Stimulated activated CD4-positive, alpha-beta T cell treated with anti-CD3 and anti-CD28 coated beads, Interleukin-15, amount 100 ng/mL, for 24 hours (primary cell): ENCODE measurements around the gene ITGB6.

ENCODE experiments used
- DNase-seq: peaks from one replicate; pipeline ENCODE4 v3.0.0-alpha.2; 2020

Gene ITGB6

DNA sequence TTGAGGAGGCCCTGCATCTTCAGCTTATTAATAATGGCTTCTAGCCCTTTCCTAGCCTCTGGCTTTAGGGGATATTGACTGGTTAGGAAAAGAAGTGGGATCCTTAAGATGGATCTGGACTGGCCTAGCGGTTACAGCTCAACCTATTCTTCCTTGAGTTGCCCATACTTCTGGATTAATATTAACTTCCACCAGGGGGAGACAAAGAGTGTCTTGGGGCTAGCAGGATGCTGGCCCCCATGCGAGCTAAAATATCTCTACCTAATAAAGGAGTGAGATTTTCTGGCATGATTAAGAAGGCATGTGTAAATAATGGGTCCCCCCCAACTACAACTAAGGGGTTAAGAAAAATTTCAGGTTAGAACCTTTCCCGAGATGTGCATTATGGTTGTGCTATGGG is 114.4 kb downstream of the ITGB6 start:
- no peak for DNase-seq

DNA sequence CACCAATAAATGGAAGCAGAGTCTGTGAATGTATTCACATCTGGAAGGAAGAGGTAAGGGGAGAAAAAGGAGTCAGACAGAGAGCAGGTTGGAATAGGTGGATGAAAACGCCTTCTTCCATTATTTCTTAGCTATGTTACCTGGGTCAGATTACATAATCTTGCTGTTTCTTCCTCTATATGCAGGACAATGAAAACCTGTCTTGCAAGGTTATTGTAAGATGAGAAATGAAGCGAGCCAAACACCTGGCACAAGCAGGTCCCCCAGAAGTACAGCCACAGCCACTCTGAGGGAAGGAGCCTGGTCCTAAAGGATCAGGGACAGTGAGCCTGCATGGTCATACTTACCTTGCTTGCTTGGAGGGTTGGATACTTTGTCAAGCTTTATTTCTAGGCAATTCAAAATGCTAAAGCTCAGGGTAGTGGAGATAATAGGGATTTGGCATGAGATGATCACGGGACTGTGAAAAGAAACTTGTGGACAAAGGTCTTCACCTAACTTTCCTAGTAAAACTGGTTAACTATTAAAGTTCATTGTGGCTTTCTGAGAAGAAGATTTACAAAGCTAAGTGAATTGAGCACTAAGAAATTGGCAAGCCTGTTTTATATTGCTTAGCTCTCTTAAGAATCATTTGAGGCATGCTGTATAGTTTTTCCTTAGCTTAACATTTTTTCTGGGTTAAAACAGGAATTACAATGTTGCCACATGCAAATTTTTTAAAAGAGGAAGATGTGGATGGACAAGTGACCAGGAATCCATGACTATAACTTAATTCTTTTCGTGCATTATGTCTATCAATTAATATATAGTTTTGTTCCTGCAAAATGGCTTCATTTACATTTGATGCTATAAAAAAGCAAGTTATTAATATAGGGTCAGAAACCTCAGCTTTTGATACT is 121.9 kb downstream of the ITGB6 start:
- no peak for DNase-seq

DNA sequence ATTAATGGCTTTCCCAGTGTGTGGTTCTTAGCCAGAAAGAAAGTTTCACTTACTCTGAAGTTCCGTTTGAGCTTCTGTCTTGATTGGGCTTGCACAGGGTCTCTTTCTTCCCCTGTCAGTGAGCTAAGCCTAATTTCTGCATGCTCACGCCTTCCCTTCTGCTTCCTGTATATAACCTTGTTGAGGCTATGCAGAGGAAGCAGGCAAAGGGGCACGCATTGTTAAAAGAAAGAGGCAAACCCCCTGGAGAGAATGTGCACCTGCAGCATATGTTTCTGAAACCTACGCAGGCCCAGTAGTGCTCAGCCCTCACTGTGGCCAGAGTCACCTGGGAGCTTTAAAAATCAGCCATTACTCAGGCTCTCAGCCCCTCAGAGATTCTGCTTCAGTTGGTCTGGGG is 123.2 kb downstream of the ITGB6 start:
- no peak for DNase-seq

DNA sequence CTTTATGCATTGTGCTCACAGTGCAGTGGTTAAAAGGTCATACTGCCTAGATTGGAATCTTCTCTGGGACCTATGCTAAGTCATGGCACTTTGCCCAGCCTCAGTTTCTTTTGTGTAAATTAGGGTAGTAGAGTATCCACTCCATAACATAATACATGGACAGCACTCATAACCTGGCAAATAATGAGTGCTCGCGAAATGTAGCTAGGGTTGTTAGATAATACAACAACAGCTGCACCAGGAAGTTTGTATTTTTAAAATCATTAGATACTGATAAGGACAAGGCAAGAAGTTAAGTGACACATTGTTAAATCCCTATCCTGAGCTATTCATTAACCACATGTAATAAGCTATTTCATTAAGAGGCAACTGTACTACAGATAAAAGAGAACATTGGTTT is 123.8 kb downstream of the ITGB6 start:
- DNase-seq, result no peak

DNA sequence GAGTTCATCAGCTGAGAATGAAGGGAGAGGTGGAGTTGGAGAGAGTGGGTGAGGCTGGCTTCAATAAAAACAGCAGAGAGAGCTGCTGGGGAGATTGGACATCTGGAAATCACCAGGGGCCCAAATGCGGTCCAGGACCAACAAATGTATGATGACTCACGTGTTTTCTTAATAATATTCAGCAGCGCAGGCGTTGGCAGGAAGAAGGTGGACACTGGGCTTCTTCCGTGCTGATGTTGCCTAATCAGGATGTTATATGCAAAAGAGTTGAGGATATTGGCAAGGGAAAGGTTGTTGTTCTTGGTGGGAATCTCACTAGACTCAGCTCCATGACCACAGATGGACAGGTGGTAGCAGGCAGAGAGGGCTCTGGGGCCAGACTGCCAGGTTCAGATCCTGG is 124.9 kb downstream of the ITGB6 start:
- DNase-seq, result no peak

DNA sequence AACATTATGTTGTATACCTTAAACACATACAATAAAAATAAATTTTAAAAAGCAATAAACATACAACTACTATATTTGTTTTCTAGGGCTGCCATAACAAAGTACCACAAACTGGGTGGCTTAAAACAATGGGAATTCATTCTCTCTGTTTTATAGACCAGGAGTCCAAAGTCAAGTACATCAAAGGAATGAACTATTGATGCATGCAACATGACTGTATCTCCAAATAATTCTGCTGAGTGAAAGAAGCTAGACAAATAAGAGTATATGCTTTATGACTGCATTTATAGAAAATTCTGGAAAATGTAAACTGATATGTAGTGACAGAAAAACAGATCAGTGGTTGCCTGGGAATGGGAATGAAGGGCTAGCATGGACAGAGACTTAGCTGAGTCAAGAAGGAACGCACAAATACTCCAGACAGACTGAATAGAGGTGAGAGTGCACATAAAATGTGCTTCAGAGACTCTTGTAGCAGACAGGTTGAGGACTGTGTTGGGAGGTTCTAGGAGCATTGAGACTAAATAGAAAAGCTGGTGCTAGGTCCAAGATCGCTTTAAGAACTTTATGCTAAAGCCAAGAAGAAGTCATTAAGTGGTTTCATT is 126.7 kb downstream of the ITGB6 start:
- no peak for DNase-seq

DNA sequence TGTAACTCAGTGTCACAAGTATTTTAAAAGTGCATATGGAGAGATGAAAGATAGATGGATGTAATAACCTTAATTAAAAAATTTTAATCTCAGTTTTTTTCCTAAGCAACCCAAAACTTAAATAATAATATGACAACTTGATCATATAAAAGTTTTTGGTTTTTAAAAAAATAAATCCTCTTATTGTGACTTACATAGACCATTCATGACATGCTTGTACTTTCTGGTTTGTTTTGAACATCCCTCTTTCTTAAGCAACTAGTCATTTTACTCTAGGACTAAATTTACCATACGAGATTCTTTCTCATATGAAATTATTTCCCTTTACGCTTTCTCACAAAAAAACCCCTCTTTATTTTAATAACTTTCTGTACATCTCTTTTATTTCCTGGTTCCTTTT is 131.2 kb downstream of the ITGB6 start:
- DNase-seq, result no peak

DNA sequence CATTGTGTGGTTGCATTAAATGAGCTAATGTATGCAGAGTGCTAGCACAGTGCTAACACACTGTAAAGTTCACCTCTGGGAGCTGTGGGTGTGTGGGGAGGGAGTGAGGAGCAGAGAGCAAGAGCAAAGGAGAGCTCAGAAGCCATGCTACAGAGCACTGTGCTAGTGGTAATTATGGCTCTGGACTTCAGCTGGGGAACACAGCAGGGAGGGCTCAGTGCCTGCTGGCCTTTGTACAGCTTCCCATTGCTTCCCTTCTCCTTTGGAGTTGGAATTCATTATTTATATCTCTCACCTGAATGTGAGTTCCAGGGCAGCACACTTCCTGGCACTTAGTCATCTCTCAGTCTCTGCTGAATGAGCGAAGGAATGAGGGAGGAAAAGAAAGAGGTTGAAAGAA is 135.2 kb downstream of the ITGB6 start:
- no peak for DNase-seq

DNA sequence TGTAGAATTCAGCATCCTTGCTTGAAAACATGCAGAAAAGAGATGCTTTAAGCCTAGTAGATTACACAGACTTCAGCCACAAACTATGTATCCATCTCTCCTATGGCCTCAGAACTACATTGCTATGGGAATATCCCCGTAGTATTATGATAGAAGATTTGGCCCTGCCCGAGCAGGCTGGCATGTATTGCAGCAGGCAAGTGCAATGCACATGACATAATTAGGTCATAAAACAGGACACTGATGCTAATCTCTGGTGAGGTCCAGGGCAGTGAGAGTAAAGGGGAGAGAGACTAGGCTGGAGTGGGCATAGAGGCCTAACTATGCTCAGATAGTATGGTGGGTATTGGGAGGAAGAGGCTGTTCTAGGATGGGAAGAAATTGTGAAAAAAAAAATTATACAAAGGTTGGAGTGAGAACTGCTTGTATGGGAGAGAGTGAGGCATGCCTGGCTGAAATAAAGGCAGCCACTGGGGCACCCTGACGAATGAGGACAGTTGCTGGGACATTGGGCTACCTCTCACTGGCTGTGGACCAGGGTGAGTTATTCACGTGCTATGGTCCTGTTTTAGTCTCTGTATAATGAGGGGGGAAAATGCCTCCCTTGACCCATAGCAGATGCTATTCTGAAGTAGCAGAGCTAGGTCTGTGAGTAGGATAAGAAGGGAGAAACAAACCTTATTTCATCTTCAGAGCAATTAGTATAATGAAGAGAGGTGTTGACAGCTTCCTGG is 136.0 kb downstream of the ITGB6 start:
- no peak for DNase-seq

DNA sequence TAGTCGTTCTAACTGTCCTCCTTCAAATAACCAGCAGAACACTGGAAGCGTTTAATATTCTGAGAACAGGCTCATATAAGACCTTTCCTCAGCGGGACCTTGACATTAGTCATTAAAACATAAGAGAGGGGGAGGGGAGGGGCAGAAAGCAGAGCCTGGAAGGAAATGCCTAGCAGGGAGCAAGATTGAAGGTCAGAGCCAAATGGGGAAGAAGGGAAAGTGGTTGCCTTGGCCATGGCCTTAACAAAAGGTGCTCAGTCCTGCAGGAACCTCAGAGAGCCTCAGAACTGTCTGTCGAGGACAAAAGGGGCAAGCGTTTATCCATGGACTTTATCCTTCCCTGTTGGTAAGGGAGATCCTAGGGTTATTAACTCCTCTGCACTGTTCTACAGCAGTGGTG is 136.8 kb downstream of the ITGB6 start:
- no peak for DNase-seq

DNA sequence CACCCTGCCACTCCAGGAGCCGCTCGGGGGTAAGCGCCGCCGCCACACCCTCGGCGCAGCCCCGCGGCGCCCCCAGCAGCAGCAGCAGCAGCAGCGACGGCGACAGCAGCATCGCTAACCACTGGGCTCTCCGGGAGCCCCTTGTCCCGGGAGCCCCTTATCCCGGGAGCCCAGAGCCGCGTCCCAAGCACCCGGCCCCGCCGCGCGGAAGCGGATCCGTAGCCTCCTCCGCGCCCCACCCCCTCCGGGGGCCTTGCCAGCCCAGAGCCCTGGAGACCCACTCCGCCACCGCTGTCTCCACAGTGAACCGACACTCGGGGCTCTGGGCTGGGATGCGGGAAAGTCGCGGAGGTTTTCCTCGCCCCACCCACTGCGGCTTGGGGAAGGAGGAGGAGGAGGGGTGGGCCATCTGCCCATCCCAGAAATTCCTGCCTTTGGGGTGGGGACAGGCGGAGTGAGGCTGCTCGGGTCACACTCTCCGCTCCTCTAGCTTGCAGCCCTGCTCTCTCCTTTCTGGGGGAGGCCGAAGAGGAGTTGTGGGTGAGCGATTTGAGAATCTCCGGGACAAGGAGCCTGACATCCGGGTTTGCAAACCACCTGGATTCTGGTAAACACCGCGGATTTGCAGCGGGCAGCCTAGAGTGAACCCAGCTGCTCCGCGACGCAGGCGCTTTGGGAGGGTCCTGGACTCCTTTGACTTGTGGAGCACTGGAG is 137.6 kb downstream of the ITGB6 start, which contains the start of gene PLA2R1:
Gene PLA2R1, minus strand, starts transcription at position 324 of the 714 bp plus-strand sequence. Its CDS starts 212 bp downstream, at position 112.
- DNase-seq, result peak; percentile 31

DNA sequence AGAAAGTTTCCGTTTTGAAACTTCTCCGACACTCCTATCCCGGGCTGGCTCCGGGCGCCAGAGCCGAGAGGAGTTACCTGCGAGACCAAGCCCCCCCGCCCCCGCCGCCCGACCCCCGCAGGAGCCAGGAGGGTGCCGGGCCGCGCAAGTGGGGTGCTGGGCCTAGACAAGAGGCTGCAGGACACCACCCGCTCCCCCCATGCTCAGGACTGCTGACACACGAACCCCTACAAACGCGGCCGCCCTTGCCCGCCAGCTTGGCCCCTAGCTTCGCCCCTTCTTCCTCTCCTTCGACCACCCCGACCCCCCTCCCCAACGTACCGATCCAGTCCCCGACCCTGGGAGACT is 138.2 kb downstream of the ITGB6 start:
- no peak for DNase-seq

DNA sequence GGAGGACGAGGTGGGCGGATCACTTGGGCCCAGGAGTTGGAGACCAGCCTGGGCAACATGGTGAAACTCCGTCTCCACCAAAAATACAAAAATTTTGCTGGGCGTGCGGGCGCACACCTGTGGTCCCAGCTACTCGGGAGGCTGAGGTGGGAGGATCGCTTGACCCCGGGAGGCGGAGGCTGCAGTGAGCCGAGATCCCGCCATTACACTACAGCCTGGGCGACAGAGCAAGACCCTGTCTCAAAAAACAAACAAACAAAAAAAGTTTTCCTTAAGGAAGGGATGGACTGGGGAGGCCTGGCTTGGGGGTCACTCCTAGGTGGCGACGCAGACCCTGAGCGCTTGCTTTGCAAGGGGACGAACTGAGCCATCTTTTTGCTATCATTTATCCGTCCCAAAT is 138.5 kb downstream of the ITGB6 start:
- no peak for DNase-seq

DNA sequence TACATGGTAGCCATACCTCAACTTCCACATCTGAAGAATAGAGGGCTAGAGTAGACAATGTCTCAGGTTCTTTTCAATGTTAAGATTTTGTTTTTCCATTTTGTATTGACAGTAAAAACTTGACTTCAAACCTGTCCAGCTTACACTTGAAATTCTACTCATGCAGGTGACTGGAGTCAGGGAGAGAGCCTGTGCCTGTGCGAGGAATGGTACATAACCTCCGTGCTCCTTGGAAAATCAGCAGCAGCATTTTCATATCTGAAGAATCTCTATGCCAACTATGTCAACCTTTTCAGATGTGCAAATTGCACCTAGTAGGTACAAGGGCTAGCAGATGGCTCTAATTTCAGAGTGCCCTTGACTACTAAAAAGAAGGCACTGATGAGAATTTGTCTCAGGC is 139.8 kb downstream of the ITGB6 start:
- DNase-seq, result no peak

DNA sequence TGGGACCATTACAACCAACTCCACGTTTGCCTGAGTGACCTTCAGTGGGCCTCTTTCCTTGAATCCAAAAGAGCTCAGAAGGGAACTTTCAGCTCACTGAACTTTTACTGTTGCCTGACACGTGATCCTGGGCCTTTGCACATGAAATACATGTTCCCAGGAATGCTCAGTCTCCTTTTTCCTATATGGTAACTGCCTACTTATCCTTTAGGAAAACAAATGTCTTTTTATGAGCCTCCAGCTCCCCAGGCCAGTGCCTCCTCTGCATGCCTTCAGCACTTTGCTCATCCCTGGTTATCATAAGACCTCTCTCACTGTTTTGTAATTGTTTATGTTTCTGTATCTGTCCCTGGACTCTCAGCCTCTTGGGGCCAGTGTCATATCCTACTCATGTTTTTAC is 142.7 kb downstream of the ITGB6 start:
- DNase-seq, result no peak

DNA sequence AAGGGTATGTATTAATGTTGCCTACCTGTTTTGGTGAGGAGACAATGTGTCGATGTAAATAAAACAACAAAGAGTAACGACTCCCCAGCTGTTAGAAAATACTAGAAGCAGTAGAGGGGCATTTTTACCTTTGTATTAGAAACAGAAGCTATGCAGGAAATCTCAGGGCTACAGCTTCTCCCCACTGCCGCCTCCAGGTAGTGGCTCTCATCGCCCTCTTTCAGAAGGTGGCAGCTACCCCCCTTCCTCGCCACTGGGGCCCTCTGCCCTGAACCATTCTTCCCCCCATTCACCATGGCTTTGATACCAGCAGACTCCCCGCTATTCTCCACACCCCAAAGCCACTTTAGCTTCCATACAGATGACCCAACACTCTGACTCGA is 144.4 kb downstream of the ITGB6 start:
- no peak for DNase-seq

DNA sequence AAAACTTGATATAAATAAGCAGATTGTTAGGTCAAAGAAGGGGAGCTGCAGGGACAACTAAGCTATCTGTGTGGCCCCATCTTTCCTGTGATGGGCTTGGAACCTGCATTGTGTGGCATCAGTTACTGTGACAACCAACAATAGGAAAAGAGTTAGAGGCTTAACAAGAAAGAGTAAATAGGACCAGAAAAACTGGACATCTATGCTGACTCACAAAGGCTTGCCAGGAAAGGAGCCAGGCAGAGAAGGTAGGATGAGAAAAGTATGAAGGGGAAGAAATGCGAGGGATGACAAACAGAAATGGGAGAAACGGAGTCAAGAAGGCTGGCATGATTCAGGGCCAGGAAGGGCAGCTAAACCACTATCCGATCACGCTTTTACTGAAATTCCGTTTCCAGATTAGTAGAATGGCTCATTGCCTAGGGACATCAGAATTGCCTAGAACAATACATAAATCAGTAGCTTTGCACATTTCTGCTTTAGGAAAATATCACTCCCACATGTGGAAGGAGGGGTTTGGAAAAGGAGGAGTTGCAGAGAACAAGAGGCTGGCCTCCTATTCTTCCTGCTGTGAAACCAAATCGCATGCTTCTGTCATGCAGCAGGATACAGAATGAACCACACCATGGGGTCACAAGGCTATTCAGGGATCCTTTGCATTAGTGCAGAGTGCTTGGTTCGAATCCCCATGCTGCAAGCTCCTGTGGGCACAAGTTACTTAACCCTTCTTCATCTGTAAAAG is 144.9 kb downstream of the ITGB6 start:
- no peak for DNase-seq

DNA sequence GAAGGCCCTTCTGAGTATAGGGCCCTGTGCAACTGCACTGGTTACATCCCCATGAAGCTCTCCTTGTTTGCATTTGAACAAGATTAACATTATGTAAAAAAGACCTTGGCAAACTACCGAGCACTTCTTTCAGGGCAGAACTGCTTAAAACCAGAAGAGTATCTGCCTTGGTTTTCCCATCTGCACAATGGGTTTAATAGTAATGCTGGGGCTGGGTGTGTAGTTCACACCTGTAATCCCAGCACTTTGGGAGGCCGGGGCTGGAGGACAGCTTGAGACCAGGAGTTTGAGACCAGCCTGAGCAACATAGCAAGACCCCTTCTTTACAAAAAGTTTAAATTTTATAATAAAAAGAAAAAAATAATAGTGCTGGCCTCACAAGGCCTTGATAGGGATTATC is 146.1 kb downstream of the ITGB6 start:
- DNase-seq, result no peak

DNA sequence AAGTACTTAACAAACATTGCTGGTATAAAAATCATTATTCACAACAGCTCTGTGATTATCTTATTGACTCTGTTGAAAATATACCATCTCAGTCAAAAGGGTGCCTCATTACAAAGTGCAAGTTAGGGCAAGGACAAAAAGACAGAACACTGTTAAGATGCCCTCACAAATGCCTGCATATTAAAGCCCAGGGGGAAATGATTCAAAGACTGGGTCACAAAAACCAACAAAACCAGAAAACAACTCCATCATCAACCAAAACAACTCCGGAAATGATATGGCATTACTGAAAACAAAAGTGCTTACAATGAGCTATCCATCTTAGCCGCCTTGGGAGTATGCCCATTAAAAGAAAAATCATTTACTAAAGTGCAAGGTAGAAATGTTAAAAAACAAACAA is 147.5 kb downstream of the ITGB6 start:
- DNase-seq, result no peak

DNA sequence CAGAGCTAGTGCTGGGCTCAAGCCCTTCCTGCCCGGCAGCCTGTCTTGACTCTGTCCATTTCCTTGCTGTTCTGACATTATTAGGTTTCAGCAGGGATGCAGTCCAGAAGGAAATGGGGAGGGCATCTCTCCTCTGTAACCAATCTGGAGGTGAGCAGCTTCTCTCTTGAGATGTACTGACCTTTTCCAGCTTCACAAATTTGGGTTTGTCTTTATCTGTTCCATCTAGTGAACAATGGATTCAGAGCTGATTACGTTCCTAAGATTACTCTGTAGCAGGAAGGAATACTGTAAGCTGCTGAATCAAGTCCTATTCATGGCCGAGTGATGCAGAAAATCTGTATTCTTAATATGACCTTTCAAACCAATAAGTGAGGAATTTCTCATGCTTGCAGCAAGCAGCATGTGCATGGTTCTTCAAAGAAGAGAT is 148.7 kb downstream of the ITGB6 start:
- no peak for DNase-seq

DNA sequence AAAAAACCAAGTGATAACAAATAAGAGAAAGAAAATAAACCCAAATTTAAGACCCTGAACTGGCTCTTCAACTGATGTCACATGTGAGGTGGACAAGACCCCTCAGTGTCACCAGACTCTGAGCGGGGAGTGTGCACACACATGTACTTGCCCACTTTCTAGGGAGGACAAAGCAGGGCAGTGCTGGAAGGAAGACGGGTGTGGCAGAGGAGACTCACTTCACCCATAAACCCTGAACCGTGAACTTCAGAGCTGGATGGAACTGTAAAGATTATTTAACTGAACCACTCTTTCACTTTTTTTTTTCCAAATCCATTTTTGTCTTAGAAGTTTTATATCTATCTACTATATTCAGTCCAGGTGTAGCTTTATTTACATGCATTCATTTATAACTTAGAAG is 149.9 kb downstream of the ITGB6 start:
- DNase-seq, result no peak
